Liver (tissue), 3 donors: Measurements from ENCODE around the gene SHANK2.

Experiments used
- GABPA ChIP-seq, 2 donors: IDR thresholded peaks in 1 of 2; conservative IDR thresholded peaks in 1 of 2; 2 replicates each; pipeline ENCODE4 v1.6.1; 2016; ENCODE audit warnings: antibody characterized with exemption in 2 of 2, mild to moderate bottlenecking in 1 of 2, moderate library complexity in 1 of 2
- RAD21 ChIP-seq, 2 donors: IDR thresholded peaks; 2 replicates each; pipeline ENCODE4 v1.6.1; 2016; ENCODE audit warnings: antibody characterized with exemption in 2 of 2, mild to moderate bottlenecking in 2 of 2
- YY1 ChIP-seq: IDR thresholded peaks from 2 replicates; pipeline ENCODE4 v1.6.1; 2016; ENCODE audit warnings: antibody characterized with exemption, mild to moderate bottlenecking
- TF ChIP-seq, protein P1 (sequence below): IDR thresholded peaks from 2 replicates; pipeline ENCODE4 v1.6.1; 2016; ENCODE audit warnings: antibody characterized with exemption
- TF ChIP-seq, protein P2 (sequence below): fragments of 150-350 bp; IDR thresholded peaks from 2 replicates; pipeline ENCODE4 v1.5.1; 2017; ENCODE audit warnings: improper control_type of control experiment, low read depth, low read length; ENCODE audit not compliant: missing input control
- TF ChIP-seq, protein P3 (sequence below): IDR thresholded peaks from 2 replicates; pipeline ENCODE4 v1.6.1; 2016; ENCODE audit warnings: antibody characterized with exemption
- donor health status: healthy.
- donor health status: healthy.

DNA sequence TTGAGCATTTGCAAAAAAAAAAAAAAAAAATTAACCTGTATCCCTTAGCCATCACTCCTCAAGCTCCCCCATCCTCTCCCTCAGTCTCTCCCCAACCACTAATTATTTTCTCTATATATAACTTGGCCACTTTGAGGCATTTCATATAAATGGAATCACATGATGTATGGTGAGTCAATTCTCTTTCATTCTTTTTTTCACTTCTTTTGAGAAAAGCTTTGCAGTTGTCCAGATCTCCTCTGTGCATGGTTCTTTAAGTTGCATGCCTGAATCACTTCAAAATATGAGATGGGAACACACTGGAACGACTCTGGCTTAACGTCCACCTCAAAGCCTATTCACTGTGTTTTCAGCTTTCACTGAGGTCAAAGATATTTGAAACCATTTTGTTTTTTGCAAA lies 40.7 kb downstream of the SHANK2 start:
- TF ChIP-seq, protein P1, sequence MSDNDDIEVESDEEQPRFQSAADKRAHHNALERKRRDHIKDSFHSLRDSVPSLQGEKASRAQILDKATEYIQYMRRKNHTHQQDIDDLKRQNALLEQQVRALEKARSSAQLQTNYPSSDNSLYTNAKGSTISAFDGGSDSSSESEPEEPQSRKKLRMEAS, result no peak
- TF ChIP-seq, protein P2, sequence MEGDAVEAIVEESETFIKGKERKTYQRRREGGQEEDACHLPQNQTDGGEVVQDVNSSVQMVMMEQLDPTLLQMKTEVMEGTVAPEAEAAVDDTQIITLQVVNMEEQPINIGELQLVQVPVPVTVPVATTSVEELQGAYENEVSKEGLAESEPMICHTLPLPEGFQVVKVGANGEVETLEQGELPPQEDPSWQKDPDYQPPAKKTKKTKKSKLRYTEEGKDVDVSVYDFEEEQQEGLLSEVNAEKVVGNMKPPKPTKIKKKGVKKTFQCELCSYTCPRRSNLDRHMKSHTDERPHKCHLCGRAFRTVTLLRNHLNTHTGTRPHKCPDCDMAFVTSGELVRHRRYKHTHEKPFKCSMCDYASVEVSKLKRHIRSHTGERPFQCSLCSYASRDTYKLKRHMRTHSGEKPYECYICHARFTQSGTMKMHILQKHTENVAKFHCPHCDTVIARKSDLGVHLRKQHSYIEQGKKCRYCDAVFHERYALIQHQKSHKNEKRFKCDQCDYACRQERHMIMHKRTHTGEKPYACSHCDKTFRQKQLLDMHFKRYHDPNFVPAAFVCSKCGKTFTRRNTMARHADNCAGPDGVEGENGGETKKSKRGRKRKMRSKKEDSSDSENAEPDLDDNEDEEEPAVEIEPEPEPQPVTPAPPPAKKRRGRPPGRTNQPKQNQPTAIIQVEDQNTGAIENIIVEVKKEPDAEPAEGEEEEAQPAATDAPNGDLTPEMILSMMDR, result no peak
- TF ChIP-seq, protein P3, sequence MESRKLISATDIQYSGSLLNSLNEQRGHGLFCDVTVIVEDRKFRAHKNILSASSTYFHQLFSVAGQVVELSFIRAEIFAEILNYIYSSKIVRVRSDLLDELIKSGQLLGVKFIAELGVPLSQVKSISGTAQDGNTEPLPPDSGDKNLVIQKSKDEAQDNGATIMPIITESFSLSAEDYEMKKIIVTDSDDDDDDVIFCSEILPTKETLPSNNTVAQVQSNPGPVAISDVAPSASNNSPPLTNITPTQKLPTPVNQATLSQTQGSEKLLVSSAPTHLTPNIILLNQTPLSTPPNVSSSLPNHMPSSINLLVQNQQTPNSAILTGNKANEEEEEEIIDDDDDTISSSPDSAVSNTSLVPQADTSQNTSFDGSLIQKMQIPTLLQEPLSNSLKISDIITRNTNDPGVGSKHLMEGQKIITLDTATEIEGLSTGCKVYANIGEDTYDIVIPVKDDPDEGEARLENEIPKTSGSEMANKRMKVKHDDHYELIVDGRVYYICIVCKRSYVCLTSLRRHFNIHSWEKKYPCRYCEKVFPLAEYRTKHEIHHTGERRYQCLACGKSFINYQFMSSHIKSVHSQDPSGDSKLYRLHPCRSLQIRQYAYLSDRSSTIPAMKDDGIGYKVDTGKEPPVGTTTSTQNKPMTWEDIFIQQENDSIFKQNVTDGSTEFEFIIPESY, result no peak
- no peak for TF ChIP-seq YY1
- TF ChIP-seq GABPA (IDR thresholded peaks at IDR 0.05 in 1 of 2, conservative IDR thresholded peaks at IDR 0.05 in 1 of 2), result no peak
- no peak for TF ChIP-seq RAD21 (IDR thresholded peaks at IDR 0.05)
